GM18526 (cell line): ENCODE data around the gene KLHL24.

Experiments used
- POLR2A ChIP-seq: IDR thresholded peaks from 3 replicates; pipeline ENCODE4 v1.6.1; 2011; ENCODE audit not compliant: insufficient read length; ENCODE audit errors: extremely low read depth

KLHL24 gene

DNA sequence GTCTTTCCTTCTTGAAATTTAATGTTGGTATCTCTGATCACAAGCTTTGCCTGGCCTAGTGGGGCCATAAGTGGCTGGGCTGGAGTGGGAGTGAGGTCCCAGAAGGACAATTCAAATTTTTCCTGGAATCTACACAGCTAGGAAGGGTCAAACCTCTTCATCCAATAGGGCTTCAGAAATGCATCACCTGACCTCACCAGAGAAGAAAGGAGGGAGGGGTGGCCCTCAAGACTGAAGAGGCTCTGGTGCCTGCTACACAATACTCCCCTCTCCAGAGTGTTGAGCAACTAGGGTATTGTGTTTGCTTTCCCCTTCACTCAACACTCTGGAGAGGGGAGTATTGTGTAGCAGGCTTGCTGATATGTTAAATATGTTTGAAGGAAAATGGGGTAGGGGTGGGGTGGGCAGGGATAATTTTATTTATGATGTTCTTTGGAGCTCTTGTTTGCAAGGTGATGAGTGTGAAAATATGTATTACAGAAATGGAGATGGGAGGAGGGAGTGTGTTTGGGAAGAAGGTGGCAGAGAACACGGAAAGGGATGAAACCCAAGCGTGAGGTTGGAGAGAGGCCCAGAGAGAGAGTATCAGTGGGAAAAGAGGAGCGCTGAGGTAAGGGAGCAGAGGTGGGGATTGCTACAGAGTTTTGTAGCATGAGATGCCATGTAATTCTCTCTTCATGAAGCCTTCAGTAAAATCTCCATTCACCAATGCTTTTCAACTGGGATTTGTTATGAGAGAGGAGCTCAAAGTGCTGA is 5.7 kb upstream of the KLHL24 start:
- no peak for TF ChIP-seq POLR2A

DNA sequence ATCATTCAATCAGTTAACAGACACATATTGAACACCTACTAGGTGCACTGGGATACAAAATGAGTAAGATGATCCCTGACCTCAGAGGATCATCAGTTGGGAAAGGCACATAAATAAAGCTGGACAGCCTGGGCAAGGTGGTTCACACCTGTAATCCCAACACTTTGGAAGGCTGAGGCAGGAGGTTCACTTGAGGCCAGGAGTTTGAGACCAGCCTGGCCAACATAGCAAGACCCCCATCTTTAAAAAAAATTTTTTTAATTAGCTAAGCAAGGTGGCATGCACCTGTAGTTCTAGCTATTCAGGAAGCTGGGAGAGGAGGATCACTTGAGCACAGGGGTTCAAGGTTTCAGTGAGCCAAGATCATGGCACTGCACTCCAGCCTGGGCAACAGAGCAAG is 3.7 kb upstream of the KLHL24 start:
- TF ChIP-seq POLR2A = no peak

DNA sequence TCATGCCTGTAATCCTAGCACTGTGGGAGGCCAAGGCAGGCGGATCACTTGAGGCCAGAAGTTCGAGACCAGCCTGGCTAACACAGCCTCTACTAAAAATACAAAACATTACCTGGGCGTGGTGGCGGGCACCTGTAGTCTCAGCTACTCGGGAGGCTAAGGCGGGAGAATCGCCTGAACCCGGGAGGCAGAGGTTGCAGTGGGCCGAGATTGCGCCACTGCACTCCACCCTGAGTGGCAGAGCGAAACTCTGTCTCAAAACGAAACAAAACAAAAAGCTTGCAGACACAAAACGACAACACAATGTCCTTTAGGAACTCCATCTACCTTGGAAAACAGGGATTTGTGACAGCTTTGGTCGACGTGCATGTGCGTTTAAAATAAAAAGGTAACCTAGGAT is 716 bp upstream of the KLHL24 start:
- TF ChIP-seq POLR2A = no peak

DNA sequence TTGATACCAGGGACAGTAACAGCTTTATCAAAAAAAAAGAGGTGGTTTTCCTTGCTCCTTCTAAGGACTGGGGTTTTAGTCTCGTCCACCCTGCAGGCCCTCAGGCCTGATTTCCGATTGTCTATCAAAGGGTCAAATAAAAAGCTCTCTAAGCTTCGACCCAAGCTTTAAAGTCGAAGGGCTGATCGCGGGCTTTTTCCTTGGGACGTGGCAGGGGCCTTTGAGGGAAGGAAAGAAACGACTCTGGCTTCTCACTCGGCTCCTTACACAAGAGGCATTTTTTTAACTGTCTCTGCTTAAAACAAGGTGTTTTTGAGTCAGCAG is 354 bp upstream of the KLHL24 start:
- TF ChIP-seq POLR2A = no peak

DNA sequence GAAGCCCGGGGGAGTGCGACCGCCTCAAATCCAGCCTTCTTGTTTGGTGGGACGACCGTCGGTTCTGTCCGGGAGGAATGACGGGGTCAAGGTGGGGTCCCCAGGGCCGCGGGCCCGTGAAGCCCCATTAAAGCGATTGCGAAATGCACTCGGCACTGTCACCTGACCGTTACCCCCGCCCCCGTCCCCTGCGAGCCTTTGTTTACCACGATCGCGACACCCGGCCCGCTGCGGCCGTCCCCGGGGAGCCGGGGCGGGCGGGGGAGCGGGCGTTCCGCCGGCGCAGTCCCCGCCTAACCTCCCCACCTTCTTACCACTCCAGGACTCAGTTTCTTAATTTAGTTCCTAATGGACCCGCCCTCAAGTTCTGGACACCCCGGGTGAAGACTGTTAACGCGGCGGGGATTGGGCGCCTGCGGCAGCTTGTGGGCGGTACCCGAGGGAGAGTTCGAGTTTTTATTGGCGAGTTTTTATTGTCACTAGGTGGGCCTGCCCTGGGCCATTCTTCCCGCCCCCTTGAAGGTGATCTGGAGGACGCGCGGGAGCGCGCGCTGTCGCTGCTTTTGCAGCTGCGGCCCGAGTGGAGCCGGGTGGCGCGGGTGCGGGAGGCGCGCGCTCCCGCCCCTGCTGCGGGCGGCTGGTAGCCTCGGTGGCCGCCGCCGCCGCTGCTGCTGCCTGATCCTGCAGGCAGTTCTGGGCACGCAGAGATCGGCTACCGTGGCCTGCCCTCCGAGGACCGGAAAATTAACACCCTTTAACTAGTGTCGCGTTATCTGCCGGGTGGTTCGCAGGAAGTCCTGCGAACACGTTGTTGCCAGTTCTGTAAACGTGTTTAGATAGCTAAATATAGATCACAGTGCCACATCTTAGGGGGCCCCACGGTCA is 1.0 kb downstream of the KLHL24 start:
- TF ChIP-seq POLR2A = peak; percentile 40

DNA sequence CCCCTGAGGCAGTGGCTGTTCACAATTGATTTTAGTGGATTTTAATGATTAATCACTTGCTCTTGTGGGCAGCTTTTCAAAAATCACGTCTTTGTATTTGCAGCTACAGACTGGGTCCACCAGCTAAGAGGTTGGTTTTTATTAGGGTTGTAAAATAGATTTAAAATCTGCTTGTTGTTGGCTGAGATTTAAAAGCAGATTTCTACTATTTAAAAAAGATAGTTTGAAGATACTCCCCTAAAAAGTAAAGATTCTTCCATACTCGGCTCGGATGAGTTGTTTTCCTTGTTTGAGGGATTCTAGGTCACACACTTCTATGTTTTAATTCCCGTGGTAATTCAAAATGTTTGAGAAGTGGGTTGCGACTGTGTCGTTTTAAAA is 1.7 kb downstream of the KLHL24 start:
- no peak for TF ChIP-seq POLR2A

DNA sequence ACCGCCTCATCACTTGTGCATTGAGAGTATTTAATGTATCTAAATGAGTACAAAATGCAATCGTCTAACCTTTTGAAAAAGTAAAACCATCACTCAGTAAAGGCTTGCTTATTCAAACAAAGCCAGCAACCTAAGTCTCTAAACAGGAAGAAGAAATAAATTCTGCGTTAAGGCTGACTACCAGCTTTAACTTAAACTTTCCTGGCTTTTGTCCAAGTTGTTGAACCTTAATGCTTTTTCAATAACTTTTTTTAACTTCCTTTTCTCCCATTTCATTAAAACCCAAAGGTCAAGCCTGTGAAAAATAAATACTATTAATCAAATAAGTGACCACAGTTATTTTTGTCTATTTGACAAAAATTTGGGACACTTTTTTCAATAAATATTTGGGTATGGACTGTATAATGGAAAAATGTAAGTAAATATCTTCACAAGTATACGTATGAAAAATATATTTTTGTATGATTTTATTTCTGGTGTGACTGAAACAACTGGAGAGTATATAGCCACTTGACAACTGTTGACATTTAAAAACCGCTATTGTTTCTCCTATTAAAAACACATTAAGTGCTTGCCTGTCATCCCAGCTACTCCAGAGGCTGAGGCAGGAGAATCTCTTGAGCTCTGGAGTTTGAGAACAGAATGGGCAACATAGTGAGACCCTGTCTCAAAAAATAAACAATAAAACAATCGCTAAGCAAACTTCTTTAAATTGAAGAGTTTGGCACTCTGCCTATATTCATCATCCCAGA is 2.9 kb downstream of the KLHL24 start:
- no peak for TF ChIP-seq POLR2A

DNA sequence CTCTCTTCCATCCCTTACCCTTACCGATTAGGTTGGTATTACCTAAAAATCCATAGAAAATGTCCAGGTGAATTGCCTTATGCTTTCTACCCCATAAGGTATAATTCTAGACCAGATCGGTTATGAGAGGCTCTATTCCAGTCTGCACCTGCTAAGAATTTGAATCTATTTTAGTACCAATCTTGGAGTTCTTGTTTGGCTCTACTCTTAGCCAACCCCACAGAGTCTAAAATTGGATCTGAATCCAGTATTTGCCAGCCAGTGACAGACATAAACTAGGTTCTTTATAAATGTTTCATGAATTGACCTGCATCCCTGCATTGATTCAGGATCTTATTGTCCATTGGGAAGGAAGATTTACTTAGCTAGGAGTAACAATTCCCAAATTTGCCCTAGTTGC is 6.5 kb downstream of the KLHL24 start:
- TF ChIP-seq POLR2A = no peak

DNA sequence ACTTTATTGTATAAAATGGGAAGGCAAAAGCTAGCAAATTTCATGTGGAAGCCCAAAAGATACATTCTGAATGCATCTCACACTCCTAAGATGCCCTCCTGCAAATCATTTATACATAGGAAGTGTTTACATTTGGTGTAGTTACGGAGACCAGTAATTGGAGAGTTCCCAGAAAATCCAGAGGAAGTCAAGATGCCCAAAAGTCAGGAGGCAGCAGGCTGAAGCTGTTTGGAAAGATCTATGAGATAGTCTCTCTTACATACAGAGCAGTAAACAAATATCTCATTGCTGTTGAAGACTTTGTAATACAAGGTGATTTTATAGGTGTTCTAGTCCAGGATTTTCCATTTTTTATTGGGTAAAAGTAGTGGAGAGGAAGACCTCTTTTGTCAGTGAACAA is 8.8 kb downstream of the KLHL24 start:
- TF ChIP-seq POLR2A = no peak

DNA sequence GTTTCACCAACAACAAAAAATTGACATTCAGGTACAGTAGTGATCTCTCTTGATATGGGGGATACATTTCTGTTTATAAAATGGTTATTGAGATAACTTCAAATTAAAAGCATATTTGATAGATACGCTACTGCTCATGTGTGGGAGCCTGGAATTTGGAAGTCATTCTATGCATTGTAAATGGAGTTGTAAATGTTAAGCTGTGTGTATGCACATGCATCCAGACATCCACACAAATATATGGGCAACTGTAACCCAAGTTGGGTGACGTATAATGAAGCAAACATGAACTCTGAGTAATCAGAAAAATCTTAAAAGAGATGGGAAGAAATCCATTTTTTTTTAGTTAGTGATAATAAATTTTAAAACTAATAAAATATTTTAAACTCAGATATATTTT is 9.8 kb downstream of the KLHL24 start:
- no peak for TF ChIP-seq POLR2A

DNA sequence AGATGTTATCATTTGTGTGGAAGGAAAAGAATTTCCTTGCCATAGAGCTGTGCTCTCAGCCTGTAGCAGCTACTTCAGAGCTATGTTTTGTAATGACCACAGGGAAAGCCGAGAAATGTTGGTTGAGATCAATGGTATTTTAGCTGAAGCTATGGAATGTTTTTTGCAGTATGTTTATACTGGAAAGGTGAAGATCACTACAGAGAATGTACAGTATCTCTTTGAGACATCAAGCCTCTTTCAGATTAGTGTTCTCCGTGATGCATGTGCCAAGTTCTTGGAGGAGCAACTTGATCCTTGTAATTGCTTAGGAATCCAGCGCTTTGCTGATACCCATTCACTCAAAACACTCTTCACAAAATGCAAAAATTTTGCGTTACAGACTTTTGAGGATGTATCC is 15.1 kb downstream of the KLHL24 start:
- no peak for TF ChIP-seq POLR2A

DNA sequence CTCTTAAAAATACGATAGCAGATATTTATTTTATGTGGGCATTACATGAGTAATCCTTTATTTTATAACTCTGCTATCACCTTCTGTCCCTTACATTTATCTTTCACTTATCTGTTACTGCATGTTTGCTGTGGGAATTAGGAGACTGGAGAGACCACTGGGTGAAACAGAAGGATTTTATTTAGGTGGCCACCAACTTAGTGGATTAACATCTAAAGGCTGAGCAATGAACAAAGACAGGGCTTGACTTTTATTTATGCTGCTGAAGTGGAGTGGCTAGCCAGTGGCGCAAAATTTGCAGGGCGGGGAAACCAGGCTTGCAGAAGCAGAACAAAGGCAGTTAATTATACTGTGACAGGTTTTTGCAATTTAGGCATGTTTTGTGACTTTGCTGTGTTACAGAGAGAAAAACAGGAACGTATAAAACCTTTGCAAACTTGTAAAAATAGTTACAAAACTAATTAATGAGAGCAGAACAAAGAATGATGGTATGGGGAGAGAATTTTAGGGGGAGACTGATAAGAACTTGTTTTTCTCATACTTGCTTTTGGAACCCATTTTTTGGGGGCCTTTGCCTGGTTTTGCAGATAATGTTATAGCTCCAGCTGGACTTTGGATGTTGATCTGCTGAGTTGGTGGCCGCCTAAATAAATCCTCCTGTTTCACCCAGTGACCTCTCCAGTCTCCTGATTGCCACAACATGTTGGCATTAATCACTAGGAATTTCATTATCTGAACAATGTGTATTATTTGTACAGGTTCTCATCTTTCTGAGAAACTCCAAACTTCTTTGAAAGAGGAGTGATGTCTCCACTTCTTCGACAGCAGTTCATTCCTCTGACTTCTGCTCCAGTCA is 18.0 kb downstream of the KLHL24 start:
- no peak for TF ChIP-seq POLR2A

DNA sequence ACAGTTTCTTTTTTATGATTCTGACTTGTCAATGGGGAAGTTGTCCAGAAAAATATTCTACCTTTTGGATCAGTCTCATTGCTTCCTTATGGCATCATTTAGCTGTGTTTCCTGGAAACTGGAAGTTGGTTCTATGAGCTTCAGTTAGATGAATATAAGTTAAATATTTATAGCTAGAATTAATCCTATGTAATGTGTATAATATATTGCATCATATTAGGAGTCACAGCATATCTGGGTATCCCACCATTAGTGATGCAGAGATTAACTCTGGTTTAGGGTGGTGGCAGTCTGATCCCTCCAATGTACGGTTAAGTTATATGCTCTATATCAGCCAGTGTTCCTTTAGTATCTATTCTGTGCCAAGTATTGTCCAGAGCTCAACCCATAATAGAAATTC is 19.3 kb downstream of the KLHL24 start:
- no peak for TF ChIP-seq POLR2A

DNA sequence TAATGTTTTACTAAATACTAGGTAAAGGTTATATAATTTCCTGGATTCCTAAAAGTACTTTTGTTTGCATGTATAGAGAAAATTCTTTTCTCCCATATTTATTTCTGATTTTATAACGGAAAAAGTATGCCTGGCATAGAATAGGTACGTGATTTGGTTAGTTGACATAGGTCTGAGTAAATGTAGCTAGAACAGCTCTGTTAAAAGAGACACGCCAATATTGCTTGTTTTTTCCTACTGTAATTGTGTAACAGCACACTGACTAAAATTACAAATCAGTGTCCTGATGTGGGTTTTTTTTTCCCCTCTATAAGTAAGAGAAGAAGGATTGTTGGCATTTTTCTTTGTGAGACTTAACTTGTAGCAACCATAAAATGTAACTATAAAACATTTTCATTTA is 26.7 kb downstream of the KLHL24 start:
- no peak for TF ChIP-seq POLR2A

DNA sequence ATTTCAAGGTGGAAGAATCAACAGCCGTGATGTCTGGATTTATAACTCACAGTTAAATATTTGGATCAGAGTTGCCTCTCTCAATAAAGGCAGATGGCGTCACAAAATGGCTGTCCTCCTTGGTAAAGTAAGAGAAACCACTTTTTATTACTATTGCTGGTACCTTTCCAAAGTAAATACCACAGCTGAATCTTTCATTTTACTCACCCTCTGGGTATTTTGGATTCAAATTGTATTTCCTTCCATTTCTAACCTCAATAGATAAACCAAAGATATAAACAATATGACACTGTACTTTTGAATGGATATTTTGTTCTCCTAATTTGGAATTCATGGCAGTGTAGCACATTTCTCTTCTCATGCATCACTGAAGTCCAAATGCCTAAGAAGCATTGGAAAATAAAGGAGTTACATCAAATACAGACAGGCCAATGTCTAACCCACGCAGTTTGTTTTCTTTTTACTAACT is 29.5 kb downstream of the KLHL24 start:
- TF ChIP-seq POLR2A = no peak

DNA sequence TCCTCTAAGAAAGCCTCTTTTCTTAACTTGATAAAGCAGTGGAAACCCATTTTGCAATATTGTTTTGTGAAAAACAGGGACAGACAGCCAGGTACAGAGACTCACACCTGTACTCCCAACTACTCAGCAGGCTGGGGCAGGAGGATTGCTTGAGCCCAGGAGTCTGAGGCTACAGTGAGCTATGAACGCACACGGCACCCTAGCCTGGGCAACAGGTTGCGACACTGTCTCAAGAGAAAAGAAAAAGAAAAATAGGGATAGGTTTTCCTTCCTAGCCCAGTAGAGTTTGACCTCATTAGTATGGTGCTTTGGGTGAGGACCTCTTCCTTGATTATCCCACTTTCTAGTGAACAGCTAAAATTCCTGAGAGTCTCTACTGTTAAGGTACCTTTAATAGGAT is 44.6 kb downstream of the KLHL24 start:
- TF ChIP-seq POLR2A = no peak

DNA sequence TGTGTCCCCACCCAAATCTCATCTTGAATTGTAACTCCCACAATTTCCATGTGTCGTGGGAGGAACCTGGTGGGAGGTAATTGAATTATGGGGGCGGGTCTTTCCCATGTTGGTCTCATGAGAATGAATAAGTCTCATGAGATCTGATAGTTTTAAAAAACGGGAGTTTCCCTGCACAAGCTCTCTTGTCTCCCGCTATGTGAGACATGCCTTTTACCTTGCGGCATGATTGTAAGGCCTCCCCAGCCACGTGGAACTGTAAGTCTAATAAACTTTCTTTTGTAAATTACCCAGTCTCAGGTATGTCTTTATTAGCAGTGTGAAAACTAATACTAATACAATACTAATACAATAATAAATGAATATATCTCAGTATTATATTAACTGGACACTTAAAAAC is 52.3 kb downstream of the KLHL24 start:
- TF ChIP-seq POLR2A = no peak
